Renal cortical epithelial cell (primary cell): Measurements from ENCODE around the gene MROH8. TPM values are rescaled to one million over a fixed set of nuclear protein-coding genes. Genes with fewer than 3 reads are reported as not detected.

Experiments
- DNase-seq: peaks from one replicate; pipeline ENCODE4 v3.0.0-alpha.2; 2011; ENCODE audit warnings: low read depth
- total RNA-seq: library from RNA; depleted of rRNA; stranded (reverse); fragments of >200 nt; gene quantifications from 2 replicates; pipeline ENCODE4 v1.2.3, GENCODE V29; 2014

The MROH8 gene
- total RNA-seq = 1.1 and 1.2 TPM in 2 replicates

GRCh38 chr20:37178839-37179682 lies at the start of gene MROH8, which contains the start of gene RPN2:
MROH8 (minus strand) TSS chr20:37179548.
RPN2 (plus strand) TSS chr20:37179330; CDS start chr20:37179357, 27 bp downstream.
- DNase-seq = peak; percentile 91

GRCh38 chr20:37228656-37229055 lies 49.3 kb upstream of the MROH8 start:
- DNase-seq = no peak

DNA sequence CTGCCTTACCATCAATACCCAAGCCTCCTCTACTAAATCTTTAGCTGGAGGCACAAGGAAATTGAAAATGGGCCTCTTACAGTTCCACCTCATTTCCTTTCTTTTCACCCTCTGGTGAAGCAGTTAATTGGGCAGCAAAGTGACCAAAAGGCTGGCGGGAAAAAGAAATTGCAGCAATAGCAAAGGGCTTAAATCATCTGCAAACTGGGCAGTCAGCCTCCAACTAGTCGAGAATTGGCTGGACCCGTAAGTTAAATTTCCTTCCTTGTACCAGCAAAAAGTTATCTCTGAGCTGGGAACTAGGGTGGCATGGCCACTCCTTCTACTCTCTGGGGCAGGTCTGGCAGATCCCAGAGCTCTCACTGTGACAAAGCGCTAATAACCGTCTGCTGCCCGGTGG lies 48.7 kb upstream of the MROH8 start:
- peak; percentile 15 for DNase-seq

DNA sequence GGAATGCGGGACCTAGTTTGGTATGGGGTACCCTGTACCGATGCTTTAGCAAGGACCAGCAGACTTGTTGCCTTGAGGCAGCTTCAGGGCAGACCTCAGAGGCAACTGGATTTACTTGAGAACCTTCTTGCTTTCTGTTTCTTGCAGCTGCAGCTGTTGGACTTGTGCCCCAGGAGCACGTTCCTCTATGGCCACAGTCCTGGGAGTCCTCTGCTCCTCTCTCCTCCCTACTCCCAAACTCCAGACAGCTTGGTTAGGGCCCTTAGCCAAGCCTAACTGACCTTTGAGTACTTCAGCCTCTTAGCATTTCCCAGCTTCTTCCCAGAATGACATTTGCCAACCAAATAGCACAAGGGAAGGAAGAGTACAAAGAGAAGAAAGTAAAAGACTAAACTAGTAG lies 47.5 kb upstream of the MROH8 start:
- DNase-seq = no peak

DNA sequence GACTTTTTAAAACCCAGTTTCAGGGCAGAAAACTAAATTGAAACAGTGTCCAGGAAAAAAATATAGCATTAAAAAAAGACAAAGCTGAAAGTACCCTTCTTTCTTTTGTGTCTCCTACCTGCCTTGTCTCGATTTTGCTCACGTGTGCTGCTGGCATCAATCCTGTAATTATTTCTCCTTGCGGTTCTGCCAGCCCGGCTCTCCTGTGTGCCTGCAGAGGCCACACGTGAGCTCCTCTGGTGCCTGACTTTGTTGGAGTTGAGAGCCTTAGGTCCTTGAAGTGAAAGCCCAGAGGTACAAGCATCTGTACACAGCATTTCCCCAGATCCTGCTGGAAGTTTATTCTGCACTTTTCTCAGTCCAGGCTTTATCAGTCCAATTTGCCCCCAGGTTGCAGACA lies 45.8 kb upstream of the MROH8 start:
- no peak for DNase-seq

- peak; percentile 91 for DNase-seq
Observed at GRCh38 chr20:37223053-37223452, 43.7 kb upstream of the MROH8 start.

DNA sequence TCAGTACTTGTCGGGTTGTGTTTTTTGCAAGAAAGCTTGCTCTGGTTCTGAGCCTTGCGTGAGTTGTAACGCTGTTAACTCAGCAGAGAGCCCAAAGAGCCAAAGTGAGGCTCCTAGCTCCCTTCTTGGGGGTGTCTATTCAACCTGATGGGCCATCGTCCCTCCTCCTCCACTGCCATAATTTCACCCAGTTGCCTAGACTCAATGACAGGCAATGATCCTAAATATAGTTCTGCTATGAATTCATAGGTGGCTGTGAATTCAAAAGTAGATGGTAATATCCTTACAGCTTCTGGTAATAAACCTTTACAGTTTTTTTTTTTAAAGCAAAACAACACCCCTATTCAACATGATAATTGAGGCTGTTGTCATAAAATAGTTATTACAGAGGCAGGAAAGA lies 42.7 kb upstream of the MROH8 start:
- DNase-seq = no peak

DNA sequence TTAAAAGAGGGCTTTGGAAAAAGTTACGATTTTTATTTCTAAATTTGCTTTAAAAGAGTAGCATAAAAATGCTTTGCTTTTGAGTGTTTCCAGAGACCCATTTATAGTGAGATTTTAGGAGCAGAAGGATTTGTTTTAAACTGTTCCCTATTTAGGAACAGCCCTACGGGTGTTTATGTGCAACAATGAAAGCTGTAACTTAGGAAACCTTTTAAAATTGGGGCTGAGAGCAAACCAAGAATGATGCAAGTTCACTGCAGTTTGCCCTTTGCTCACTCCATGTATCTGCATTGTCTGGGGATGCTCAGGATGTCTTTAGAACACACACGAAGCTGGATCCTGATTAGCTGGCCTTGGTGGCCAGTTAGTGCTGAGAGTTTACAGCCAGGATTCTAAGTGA lies 41.4 kb upstream of the MROH8 start:
- no peak for DNase-seq

GRCh38 chr20:37219751-37220668 lies 40.7 kb upstream of the MROH8 start:
- no peak for DNase-seq

DNA sequence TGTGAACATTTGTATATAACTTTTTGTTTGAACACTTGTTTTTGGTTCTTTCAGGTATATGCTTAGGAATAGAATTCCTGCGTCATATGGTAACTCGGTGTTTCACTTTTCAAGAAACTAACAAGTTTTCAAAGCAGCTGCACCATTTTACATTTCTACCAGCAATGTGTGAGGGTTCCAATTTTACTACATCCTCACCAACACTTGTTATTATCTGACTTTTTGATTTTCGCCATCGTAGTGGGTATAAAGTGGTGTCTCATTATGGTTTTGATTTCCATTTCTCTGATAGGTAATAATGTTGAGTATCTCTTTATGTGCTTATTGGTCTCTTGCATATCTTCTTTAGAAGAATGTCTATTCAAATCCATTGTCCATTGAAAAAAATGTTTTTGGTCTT lies 39.6 kb upstream of the MROH8 start:
- no peak for DNase-seq

GRCh38 chr20:37218441-37218840 lies 39.1 kb upstream of the MROH8 start:
- DNase-seq = no peak

GRCh38 chr20:37209661-37210314 lies 30.4 kb upstream of the MROH8 start:
- DNase-seq = peak; percentile 31

- no peak for DNase-seq
Observed at GRCh38 chr20:37209193-37209592, 29.8 kb upstream of the MROH8 start.

DNA sequence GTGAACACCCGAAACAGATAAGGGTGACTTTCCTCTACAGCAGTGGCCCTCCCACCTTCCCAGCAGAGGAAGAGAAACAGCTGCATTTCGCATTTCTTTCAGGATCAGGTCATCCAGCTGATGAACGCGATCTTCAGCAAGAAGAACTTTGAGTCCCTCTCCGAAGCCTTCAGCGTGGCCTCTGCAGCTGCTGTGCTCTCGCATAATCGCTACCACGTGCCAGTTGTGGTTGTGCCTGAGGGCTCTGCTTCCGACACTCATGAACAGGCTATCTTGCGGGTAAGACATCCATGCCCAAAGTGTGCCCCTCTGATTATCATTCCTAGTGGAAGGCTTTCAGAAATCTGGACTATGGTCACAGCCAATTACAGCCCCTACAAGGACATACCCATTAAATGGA lies 27.8 kb upstream of the MROH8 start:
- DNase-seq = no peak

DNA sequence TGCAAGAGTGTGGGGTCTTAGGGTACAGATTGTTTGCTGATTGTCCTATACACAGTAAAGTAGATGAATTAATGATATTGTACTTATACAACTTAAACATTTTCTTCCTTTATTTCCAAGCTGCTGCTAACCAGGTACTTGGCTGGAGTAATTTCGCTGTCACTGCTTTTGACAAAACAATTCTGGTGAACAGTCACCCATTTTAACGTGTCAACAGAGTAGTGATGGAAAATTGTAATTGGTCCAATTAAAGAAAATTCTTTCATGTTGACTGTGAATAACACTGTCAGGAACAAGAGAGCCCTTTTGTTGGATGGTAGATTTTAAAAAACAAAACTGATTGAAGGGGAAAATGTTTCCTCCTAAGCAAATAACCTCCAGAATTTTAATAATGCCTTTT lies 26.4 kb upstream of the MROH8 start:
- DNase-seq = no peak

DNA sequence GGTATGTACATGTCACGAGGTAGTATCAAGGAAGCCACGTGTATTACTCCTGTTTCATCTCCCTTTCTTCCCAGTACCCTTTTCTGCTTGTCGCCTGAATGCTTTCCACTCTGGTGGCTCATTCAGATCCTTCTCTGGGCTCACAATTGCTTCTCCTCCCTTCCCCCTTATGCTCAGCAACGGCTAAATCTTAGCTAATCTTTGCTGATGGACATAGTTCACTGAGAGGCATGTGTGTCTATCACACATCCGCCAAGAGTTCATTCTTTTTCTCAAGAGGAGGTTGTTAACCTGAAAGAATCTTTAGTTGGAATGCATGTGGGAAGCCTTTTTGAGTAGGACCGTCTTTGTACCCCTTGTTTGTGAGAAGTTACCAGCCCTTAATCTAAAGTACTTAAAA lies 25.8 kb upstream of the MROH8 start:
- peak; percentile 17 for DNase-seq

- DNase-seq = no peak
Observed at GRCh38 chr20:37204056-37204455, 24.7 kb upstream of the MROH8 start.

- peak; percentile 95 for DNase-seq
Observed at GRCh38 chr20:37202267-37202943, 23.1 kb upstream of the MROH8 start.

GRCh38 chr20:37201827-37202162 lies 22.4 kb upstream of the MROH8 start:
- DNase-seq = no peak

GRCh38 chr20:37200926-37201826 lies 21.8 kb upstream of the MROH8 start:
- DNase-seq = no peak

- DNase-seq = no peak
Observed at GRCh38 chr20:37200376-37200775, 21.0 kb upstream of the MROH8 start.
